ENCODE data around the gene RXRA. TPM values are rescaled to one million over a fixed set of nuclear protein-coding genes. Genes with fewer than 3 reads are reported as not detected.

The RXRA gene
- total RNA-seq, 1 donor from 2014 or later: 42.6 TPM

GRCh38 chr9:134403682-134404301, 77.5 kb downstream of the RXRA start:
- peak; percentile 91 for DNase-seq (ENCODE audit: low spot score)
- intact Hi-C loops (cut with DNase I): loop anchor here (2.0 to 5.0 kb wide), 2 partner anchors 61 to 73 kb away; no protein-coding TSS in a partner anchor

- intact Hi-C loops (cut with DNase I): loop anchor here (5.0 kb wide), 2 partner anchors 37 to 62 kb away; no protein-coding TSS in a partner anchor
- no peak for DNase-seq (ENCODE audit: low spot score)
Measured at GRCh38 chr9:134404376-134405358, 78.4 kb downstream of the RXRA start.

- intact Hi-C loops (cut with DNase I): loop anchor here (5.0 kb wide), 1 partner anchor 38 kb away; no protein-coding TSS in a partner anchor
- peak; percentile 92 for DNase-seq (ENCODE audit: low spot score)
Measured at GRCh38 chr9:134405527-134405926, 79.3 kb downstream of the RXRA start.

- intact Hi-C loops (cut with DNase I): loop anchor here (5.0 kb wide), 1 partner anchor 39 kb away; no protein-coding TSS in a partner anchor
Measured at GRCh38 chr9:134406366-134407120, 80.3 kb downstream of the RXRA start.

GRCh38 chr9:134407121-134407779, 81.0 kb downstream of the RXRA start:
- intact Hi-C loops (cut with DNase I): loop anchor here (5.0 kb wide), 1 partner anchor 40 kb away; no protein-coding TSS in a partner anchor
- DNase-seq (ENCODE audit: low spot score): peak; percentile 98

More at GRCh38 chr9:134406366-134407120, 80.3 kb downstream of the RXRA start:
- no peak for DNase-seq (ENCODE audit: low spot score)

GRCh38 chr9:134408389-134408788, 82.1 kb downstream of the RXRA start:
- DNase-seq (ENCODE audit: low spot score): no peak
- intact Hi-C loops (cut with DNase I): loop anchor here (5.0 kb wide), 1 partner anchor 41 kb away; no protein-coding TSS in a partner anchor

- DNase-seq (ENCODE audit: low spot score): peak; percentile 94
- intact Hi-C loops (cut with DNase I): loop anchor here (5.0 kb wide), 1 partner anchor 42 kb away; no protein-coding TSS in a partner anchor
Measured at GRCh38 chr9:134408939-134409737, 82.9 kb downstream of the RXRA start.

- DNase-seq (ENCODE audit: low spot score): no peak
Measured at GRCh38 chr9:134410071-134410834, 84.0 kb downstream of the RXRA start.

GRCh38 chr9:134410835-134411217, 84.6 kb downstream of the RXRA start:
- no peak for DNase-seq (ENCODE audit: low spot score)
- intact Hi-C loops (cut with DNase I): loop anchor here (5.0 kb wide), 1 partner anchor 34 kb away; no protein-coding TSS in a partner anchor

More at GRCh38 chr9:134410071-134410834, 84.0 kb downstream of the RXRA start:
- intact Hi-C loops (cut with DNase I): loop anchor here (5.0 kb wide), 1 partner anchor 33 kb away; no protein-coding TSS in a partner anchor

GRCh38 chr9:134411440-134412297, 85.4 kb downstream of the RXRA start:
- intact Hi-C loops (cut with DNase I): loop anchor here (5.0 kb wide), 1 partner anchor 34 kb away; no protein-coding TSS in a partner anchor
- no peak for DNase-seq (ENCODE audit: low spot score)

GRCh38 chr9:134412298-134412711, 86.0 kb downstream of the RXRA start:
- intact Hi-C loops (cut with DNase I): loop anchor here (5.0 kb wide), 1 partner anchor 35 kb away; no protein-coding TSS in a partner anchor
- DNase-seq (ENCODE audit: low spot score): no peak

- DNase-seq (ENCODE audit: low spot score): no peak
- intact Hi-C loops (cut with DNase I): loop anchor here (5.0 kb wide), 1 partner anchor 36 kb away; no protein-coding TSS in a partner anchor
Measured at GRCh38 chr9:134413112-134413715, 87.0 kb downstream of the RXRA start.

GRCh38 chr9:134413890-134414623, 87.8 kb downstream of the RXRA start:
- intact Hi-C loops (cut with DNase I): loop anchor here (5.0 kb wide), 1 partner anchor 37 kb away; no protein-coding TSS in a partner anchor
- peak; percentile 91 for DNase-seq (ENCODE audit: low spot score)

- intact Hi-C loops (cut with DNase I): loop anchor here (5.0 kb wide), 1 partner anchor 38 kb away; no protein-coding TSS in a partner anchor
- no peak for DNase-seq (ENCODE audit: low spot score)
Measured at GRCh38 chr9:134414900-134415425, 88.7 kb downstream of the RXRA start.
